ENCODE data around the gene STXBP4.

STXBP4 gene

DNA sequence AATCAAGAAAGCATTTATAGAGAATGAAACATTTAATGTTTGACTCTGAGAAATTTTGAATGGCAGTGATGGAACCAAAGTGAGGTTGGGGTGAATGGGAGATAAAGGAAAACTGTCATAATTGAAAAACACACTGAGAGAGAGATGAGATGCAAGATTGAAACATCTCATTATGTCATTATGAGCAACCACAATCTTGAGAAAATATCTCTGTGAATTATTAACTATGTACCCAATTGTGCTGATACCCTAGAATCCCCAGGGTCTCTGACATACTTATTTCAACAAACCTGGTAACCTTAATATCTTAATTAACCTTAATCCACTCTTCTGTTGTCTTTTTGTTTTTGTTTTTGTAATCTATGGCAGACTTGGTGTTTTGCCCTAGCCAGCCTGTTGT is 152.7 kb downstream of the STXBP4 start:
- DNase-seq (ENCODE audit: low read depth), result no peak

DNA sequence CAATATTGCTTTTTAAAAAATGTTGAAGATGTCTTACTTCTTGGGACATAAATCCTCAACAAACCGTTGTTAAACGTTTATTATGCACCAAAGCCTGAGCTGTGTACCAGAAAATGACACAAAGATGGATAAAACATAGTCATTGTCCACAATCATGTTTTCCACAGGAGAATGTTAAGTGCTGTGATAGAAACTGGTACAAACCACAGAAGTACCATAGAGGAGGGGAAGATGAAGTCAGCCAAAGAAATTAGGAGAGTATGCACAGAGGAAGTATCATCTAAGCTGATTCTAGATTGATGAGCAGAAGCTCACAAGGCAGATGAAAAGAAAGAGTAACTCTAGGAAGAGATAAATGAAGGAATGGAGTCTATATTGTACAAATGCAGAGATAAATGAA is 153.5 kb downstream of the STXBP4 start:
- no peak for DNase-seq (ENCODE audit: low read depth)

DNA sequence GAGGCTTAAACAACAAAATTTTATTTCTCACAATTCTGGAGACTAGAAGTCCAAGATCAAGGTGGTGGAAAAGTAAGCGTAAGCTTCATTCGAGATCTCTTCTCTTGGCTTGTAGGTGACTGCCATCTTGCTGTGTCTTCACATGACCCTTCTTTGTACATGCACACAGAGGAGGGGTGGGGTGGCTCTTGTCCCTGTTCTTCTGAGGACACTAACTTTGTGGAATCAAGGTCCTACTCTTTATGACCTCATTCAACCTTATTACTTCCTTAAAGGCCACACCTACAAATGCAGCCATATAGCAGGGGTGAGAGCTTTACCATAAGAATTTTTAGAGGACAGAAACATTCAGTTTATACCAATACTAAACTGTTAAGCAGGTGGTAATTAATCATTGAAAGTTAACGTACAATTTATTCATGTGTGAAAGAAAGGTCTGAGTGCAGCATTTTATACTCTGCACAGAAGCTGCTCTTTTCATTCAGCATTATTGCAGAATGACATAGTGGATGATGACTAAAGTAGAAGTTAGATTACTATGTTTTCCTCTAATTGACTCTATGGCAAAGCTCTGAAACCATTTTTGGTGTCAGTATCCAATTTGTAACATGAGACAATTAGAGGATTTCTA is 156.3 kb downstream of the STXBP4 start:
- DNase-seq (ENCODE audit: low read depth), result no peak

DNA sequence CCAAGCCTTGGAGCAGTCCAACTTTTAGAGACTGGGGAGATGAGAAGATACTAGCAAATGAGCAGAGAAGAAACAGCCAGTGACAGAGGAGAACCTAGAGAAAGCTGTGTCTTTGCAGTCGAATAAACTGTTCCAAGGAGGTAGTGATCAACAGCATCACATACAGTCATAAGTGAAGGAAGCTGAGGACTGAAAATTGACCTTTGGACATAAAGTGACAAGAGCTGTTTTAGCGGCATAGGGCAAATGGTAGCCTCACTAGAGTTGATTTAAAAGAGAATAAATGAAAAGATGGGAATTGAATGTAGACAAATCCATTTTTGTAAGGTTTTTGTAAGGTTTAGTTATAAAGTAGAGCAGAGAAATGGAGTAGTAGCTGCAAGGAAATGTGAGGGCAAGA is 165.0 kb downstream of the STXBP4 start:
- no peak for DNase-seq (ENCODE audit: low read depth)

DNA sequence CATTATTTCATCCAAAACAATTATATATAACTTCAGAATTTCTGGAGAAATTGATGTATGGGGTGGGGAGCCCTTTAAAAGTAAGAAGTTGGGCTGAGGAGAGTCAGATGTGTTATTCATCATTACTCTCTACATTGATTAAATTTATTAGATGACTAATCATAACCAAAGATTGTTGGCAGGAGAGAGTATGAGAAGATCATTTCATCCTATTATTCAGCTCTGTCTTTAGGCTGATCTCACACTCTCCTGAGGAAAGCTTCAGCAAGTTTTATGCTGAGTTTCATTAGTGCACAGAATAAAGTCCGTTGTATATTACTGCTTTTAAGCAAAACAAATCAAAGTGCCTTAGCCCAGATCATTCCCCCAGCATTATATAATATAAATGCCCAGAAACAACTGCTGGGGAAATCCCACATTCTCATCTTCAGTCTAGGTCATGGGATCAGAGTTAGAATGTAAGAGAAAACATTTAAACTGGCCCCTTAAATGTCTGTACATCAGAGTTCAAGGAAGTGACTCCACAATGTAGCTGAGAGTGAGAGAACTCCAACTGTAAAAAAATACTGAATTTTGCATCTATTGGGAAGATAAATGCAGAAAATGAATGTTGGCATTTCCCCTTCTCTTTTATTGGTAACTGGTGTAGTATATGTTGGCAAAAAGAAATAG is 166.1 kb downstream of the STXBP4 start:
- peak; percentile 41 for DNase-seq (ENCODE audit: low read depth)

DNA sequence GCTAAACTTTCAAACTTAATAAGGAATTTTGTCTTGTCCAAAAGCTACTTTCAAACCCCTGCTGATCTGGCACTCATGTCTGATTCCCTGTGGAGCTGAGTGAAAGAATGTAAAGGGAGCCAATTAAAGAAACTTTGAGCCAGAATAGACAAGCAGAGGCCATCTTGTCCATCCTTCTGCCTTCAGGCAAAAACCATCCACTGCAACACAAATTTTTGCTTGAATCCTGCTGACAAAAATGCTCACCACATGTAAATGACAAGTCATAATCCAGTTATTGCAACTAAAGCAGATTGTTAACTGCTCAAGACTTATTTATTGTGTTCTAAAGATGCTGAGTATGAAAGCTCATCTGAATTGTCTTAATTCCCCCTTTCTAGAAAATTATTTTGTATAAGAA is 172.2 kb downstream of the STXBP4 start:
- DNase-seq (ENCODE audit: low read depth), result no peak

DNA sequence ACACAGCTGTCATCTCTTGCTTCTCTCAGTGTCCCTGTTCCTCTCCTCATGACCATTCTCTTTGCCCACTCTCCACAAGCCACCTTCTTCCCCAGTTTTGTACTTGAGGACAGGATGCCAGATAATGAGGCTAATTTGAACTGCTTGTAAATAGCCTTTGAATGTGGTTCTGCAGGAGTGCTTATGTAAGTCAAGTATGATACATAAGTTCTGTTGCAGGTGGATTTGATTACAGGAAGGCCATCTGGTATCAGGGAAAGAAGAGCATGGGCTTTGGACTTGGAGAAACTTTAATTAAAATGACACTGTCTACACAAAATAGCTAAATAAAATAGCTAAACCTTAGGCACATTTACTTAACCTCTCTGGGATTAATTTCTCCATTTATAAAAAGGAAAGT is 176.0 kb downstream of the STXBP4 start:
- DNase-seq (ENCODE audit: low read depth), result no peak

DNA sequence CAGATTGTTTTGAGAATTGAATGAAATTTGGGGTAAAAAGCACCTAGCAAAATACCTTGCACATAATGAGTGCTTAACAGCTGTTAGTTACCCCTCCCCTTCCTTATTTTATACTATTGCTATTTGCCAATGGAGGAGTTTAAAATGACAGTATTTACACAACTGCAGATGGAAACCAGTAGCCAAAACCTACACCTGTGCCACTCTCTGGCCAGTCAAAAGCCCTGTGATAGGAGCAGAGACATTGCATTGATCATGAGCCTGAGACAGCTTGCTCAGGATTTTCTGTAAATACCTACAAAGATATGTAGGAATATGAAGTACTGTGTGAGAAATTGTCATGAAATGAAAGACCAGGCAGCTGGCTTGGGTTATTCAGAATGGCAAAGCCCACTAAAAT is 180.9 kb downstream of the STXBP4 start:
- no peak for DNase-seq (ENCODE audit: low read depth)

DNA sequence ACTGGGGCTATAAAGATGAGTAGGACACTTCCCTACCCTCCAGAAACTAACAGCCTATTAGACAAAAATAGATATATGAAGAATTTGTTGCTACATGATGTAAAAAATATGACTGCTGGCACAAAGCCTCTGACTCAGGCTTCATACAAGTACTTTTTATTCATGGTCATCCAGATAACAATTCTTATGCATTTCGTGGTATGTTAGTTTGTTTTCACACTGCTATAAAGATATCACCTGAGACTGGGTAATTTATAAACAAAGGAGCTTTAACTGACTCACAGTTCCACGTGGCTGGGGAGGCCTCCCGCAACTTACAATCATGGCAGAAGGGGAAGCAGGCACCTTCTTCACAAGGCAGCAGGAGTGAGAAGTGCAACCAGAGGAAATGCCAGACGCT is 183.7 kb downstream of the STXBP4 start:
- DNase-seq (ENCODE audit: low read depth), result peak; percentile 57

DNA sequence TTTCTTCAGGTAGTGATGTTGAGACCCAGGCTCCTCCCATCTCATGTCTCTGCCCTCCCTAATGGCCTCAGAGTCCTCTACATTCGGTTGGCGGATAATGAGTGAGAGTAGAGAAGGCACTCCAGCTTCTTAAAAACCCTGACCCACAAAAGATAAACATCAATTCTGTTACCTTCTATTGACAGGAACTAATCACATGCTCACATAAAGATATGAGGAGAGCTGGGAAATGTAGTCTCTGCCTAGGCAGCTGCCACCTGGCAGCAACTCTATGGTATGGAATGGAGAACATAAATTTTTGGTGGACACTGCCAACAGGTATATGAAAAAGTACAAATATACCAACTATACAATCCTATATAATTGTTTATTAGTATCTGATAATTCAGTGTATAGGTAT is 185.5 kb downstream of the STXBP4 start:
- no peak for DNase-seq (ENCODE audit: low read depth)

DNA sequence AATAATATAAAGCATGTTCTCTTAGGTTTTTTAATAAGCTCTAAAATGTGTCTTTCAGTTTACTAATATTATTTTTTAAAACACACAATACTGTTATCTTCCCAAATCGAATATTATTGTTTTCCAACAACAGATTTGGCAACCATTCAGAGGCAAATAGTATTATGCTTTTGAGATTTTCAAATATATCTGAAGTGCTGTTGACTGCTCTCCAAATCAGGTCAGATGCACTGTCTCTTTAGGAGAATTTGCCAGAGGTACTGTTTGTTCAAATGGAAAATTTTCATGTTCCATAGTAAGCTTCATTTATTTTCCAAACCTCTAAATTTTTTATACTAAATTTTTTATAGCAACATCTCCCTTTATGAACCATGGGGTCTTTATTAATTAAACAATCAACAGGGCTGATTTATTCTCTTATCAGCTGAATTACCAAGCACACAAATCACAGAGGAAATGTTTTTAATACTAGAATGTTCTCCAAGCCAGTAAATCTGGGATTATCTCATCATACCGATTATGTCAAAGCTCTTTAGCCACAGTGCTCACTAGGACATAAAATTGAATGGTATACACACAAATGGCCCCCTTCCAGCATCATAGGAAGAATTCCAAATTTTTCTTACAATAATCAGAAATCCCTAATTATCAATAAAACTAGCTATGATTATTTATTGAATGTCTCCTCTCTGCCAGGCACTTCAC is 187.4 kb downstream of the STXBP4 start:
- DNase-seq (ENCODE audit: low read depth), result no peak

DNA sequence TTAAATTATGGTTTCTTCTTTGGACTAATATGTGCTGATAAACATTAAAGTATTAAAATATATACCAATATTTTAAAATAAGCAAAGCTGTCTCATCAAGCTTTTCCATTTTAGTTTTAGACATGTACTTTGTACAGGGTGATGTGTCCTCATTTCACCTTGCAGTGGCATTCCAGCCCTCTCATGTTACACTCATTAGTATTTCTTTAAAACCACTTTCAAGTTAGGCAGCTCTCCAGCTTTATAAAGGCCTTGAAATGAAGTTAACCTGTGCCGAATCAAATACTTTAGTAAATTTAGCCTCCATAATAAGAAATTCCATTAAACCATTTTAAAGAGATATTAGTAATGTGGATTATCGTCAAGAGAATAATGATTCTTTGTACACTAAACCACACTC is 188.6 kb downstream of the STXBP4 start:
- peak; percentile 75 for DNase-seq (ENCODE audit: low read depth)

DNA sequence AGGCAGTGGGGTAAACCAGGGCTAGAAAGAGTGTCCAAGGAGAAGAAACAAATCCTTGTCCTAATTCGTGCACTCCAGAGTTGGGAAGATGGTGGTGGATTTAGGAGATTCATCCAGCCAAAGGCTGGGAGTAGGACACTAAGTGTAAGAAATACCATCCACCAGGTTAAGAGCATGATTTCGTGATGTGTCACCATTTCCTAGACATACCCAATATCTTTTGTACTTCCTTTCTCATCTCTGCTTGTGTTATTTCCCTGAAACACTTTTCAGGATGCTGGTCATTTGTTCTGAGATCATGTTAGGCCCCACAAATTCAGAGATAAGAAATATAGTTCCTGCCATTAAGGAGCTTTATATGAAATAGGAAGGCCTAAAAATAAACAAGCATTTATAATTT is 189.9 kb downstream of the STXBP4 start:
- DNase-seq (ENCODE audit: low read depth), result peak; percentile 31

DNA sequence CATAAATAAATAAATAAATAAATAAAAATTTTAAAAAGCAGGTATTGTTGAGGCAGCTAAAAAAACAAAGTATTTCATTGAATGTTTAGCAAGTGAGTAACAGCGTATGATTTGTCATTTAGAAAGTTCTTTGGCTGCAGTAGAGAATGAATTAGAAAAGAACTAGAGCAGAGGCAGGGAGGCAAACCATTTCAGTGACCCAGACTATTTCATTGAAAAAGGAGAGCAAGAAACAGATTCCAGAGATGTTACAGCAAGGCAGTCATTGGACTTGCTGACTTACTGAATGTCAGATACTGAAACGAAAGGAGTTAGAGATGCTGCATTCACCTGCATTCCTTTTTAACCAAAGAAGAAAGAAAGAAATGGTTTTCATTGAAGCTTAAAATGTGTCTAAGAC is 190.7 kb downstream of the STXBP4 start:
- peak; percentile 61 for DNase-seq (ENCODE audit: low read depth)

DNA sequence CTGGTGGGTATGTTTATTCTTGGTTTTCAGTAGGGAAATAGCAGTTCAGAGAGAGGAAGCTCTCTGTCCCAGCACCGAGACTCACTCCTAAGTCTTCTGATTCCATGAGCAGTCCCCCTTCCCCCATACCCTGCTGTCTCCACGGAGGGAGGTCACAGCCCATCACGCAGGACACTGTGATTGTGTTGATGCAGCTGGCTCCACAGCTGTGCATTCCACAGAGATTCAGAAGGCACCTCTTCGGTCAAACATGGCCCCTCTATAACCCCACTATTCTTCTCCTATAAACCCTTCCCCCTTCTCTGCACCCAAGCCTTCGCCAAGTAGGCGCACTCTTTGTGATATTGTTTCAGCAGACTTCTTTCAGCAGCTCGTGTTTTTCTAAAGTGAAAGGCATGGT is 191.9 kb downstream of the STXBP4 start:
- DNase-seq (ENCODE audit: low read depth), result no peak

DNA sequence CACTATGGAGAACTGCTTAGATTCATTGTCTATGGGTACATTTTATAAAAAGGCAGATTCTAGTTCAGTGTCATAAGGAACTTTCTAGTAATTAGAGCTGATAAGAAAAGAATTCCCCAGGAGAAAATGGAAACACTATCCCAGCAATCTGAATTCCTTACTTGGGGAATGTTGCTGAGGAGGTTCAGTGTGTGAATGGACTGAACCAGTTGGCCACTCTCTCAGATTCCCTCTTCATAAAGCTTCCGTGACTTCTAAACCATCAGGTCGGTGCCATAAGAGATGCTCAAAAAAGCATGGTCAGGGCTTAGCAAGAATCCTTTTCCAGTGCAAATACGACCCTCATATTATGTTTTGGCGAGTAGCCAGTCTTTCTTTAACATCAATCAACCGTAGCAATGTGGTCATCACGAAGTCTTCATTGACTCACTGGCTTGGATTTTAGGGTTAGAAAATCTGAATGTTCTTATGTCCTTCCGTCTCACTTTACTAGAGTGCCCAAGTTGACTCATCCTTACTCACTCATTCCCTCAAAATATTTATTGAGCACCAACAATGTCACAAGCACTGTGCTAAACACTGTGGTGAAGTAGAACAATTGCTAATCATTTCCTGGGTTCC is 193.5 kb downstream of the STXBP4 start:
- peak; percentile 93 for DNase-seq (ENCODE audit: low read depth)

DNA sequence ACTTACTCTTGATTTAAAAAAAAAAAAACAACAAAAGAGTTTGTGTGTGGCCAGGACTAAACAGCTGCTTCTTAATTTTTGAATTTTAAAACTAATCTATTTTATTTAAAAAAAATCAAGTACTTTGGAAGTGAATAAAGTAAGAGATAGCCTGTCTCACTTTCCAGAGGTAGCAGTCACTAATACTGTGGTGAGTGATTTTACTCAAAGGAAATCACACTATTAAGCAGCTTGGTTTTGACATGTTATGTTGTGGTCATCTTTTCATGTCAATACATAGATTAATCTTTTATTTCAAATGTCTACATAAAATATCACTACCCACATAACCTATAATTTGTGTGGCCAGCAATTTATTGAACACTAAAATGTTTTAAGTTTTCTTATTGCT is 194.0 kb downstream of the STXBP4 start:
- no peak for DNase-seq (ENCODE audit: low read depth)

DNA sequence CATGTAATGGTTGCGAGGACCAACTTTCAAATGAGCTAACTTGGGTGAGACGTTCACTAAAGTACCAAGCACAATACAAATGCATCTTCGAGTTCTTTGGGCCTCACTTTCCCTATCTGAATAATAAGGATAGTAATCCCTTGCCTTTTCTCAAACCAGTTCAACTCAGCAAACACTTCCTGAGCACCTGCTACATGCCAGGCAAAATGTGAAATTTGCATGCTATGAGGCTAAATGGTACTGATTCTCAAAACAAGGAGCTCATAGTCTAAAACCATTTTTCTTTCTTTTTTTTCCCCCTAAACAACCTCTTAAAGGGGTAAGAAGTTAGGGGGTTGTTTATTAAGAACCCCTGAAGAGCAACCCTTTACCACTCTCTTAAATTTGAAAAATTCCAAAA is 194.8 kb downstream of the STXBP4 start:
- no peak for DNase-seq (ENCODE audit: low read depth)

DNA sequence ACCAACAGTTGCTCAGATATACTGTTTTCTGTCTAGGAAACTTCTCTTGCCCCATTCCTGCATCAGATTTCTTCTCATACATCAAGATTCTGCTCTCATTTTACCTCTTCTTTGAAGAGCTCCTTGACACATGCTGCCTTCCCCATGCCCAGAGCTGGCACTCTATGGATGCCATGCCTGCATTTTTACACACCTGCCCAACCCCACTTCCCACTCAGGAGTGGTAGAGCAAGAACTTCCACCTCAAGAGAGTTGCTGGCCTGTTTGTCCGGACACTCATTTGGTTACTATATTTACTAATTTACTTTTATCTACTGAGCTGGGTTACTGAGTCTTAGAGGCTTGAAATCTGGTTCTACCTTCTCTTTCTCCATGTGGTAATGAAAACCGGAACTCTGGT is 197.9 kb downstream of the STXBP4 start:
- no peak for DNase-seq (ENCODE audit: low read depth)

DNA sequence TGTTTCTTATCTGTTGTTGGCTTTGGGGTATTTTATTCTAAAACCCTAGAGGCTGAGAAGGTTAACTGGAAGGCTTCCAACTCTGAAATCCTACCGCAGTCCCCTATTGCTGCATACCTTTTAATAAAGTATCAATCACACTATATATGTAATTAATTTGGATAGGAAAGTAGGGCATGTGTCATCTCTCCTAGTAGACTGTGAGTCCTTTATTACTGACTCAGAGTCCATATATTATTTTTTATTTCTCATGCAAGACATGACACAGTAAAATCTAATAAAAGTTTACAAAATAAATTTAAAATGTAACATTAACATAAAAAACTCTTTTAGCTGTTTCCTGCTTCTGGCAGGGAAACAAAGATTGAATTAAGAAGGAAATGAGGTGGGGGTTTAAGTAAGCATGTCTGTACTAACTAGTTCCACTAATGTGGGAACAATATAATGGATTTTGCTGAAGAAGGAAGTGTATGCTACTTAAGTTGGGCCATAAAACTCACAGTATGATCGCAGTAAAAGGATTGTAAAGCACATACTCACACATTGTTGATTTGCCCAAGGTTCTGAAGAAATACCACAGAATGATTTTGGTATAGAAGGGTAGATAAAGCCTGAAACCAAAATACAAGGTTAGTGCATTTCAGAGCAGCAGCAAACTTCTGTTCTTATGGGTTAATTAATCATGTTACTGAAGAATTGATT is 198.6 kb downstream of the STXBP4 start:
- no peak for DNase-seq (ENCODE audit: low read depth)

DNA sequence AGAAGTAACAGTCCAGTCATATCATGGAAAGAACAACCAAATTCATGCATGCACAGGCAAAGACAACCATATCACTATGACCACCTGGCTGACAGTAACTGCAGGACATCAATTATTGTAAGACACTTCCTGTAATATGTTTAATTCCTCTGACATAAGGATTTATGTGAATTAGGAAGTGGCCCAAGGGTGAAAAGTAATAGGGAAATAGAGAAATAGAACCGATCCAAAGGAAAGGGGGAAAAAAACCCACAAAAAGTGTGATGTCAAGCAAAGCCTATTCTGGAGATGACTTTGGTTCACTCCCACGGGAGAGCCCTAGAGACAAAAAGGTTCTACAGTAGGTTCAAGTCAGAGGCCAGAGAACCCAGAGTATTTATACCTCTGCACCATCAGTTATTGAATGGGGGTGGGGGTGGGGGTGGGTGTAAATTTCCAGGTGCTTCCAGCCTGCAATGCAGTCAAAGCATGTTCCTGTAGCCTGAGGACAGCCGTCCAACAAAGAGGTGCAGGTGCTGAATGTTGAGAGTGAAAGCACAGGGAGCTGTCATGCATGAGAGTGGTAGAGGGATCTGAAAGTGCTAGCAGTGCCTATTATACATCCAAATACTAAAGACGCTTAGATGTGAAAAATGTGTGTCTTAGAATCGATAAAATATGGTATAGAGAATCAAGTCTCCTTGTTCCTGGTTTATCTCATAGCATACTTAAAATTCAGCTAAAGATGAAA is 200.6 kb downstream of the STXBP4 start:
- DNase-seq (ENCODE audit: low read depth), result no peak
